ENCODE results near the gene CSF1R. TPM values are rescaled to one million over a fixed set of nuclear protein-coding genes. Genes with fewer than 3 reads are reported as not detected.
"Not testable (repeated sequence)": the region's sequence is repeated elsewhere in the genome, so short reads cannot be mapped to it uniquely, and the experiment has no call there.

Gene CSF1R
- total RNA-seq, 4 donors from 2014 or later, result 24.9 to 51.7 (median 31.5) TPM

GRCh38 chr5:150033334-150033733 lies 53.0 kb downstream of the CSF1R start:
- 97% methylated on average over 4 of the region's 4 CpGs for WGBS
- Histone ChIP-seq H3K27me3 (no peaks in the 10 kb centered on the region), H3K27ac (replicated peaks in 1 of 4) (no peak overlapping the region), H3K4me3 (no peak overlapping the region), H3K4me1 (peaks cover 0 to 5% (median 3%) of the 10 kb centered on the region in 4 donors), H3K36me3 (peaks cover 62 to 98% (median 86%) of the 10 kb centered on the region in 4 donors), H3K9me3 (no peaks in the 10 kb centered on the region)
- TF ChIP-seq EP300 (IDR thresholded peaks at IDR 0.05) (no peak), CTCF (IDR thresholded peaks at IDR 0.05) (no peak), POLR2A (IDR thresholded peaks at IDR 0.05; ENCODE audit: low read depth) (no peak), POLR2AphosphoS5 (IDR thresholded peaks at IDR 0.05) (no peak)
- intact Hi-C loops (cut with DNase I), result no loop called here
- DNase-seq (ENCODE audit: extremely low spot score), result no peak

GRCh38 chr5:150028047-150028446 lies 58.3 kb downstream of the CSF1R start:
- WGBS, result 60% methylated on average over 1 of the region's 1 CpG
- intact Hi-C loops (cut with DNase I); DNase-seq (ENCODE audit: extremely low spot score); H3K27me3 ChIP-seq; H3K27ac ChIP-seq (replicated peaks in 1 of 4); H3K9me3 ChIP-seq; H3K4me3 ChIP-seq: not testable (repeated sequence)
- Histone ChIP-seq H3K4me1 (peaks cover 0 to 18% (median 14%) of the 10 kb centered on the region in 4 donors), H3K36me3 (peaks cover 47 to 90% (median 81%) of the 10 kb centered on the region in 4 donors)

- H3K27me3 ChIP-seq, result no peaks in the 10 kb centered on the region
- intact Hi-C loops (cut with DNase I), result no loop called here
- no peak overlapping the region for H3K27ac ChIP-seq (replicated peaks in 1 of 4)
- H3K4me3 ChIP-seq, result no peak overlapping the region
- TF ChIP-seq POLR2AphosphoS5 (IDR thresholded peaks at IDR 0.05) (no peak), CTCF (IDR thresholded peaks at IDR 0.05) (no peak), POLR2A (IDR thresholded peaks at IDR 0.05; ENCODE audit: low read depth) (no peak), EP300 (IDR thresholded peaks at IDR 0.05) (no peak)
- peaks cover 34 to 79% (median 68%) of the 10 kb centered on the region in 4 donors for H3K36me3 ChIP-seq
- no peaks in the 10 kb centered on the region for H3K9me3 ChIP-seq
- no peak for DNase-seq (ENCODE audit: extremely low spot score)
- WGBS, result 80% methylated on average over 4 of the region's 4 CpGs
- peaks cover 12 to 31% (median 27%) of the 10 kb centered on the region in 4 donors for H3K4me1 ChIP-seq
Observed at GRCh38 chr5:150026682-150027172, 59.6 kb downstream of the CSF1R start.

- Histone ChIP-seq H3K36me3 (peaks cover 21 to 72% (median 63%) of the 10 kb centered on the region in 4 donors), H3K9me3 (no peaks in the 10 kb centered on the region), H3K4me1 (peaks cover 23 to 42% (median 33%) of the 10 kb centered on the region in 4 donors), H3K27me3 (no peaks in the 10 kb centered on the region), H3K4me3 (no peak overlapping the region), H3K27ac (replicated peaks in 1 of 4) (peak overlapping the region; percentile 20 to 45 (median 34))
- no peak for DNase-seq (ENCODE audit: extremely low spot score)
- 71% methylated on average over 8 of the region's 9 CpGs for WGBS
- no peak for TF ChIP-seq POLR2A (IDR thresholded peaks at IDR 0.05; ENCODE audit: low read depth)
- no peak for TF ChIP-seq EP300 (IDR thresholded peaks at IDR 0.05)
- TF ChIP-seq CTCF (IDR thresholded peaks at IDR 0.05), result no peak
- TF ChIP-seq POLR2AphosphoS5 (IDR thresholded peaks at IDR 0.05), result no peak
- intact Hi-C loops (cut with DNase I), result no loop called here
Observed at GRCh38 chr5:150024346-150024984, 61.9 kb downstream of the CSF1R start.

- no peak for DNase-seq (ENCODE audit: extremely low spot score)
- Histone ChIP-seq H3K4me3 (no peak overlapping the region), H3K4me1 (peaks cover 23 to 42% (median 33%) of the 10 kb centered on the region in 4 donors), H3K9me3 (no peaks in the 10 kb centered on the region), H3K36me3 (peaks cover 23 to 82% (median 71%) of the 10 kb centered on the region in 4 donors), H3K27ac (replicated peaks in 1 of 4) (peak overlapping the region in 2 of 4 donors; percentile 18 to 47), H3K27me3 (no peaks in the 10 kb centered on the region)
- intact Hi-C loops (cut with DNase I), result no loop called here
- TF ChIP-seq POLR2A (IDR thresholded peaks at IDR 0.05; ENCODE audit: low read depth), result no peak
- no peak for TF ChIP-seq CTCF (IDR thresholded peaks at IDR 0.05)
- no peak for TF ChIP-seq EP300 (IDR thresholded peaks at IDR 0.05)
- TF ChIP-seq POLR2AphosphoS5 (IDR thresholded peaks at IDR 0.05), result no peak
- 91% methylated on average over 1 of the region's 1 CpG for WGBS
Observed at GRCh38 chr5:150023136-150023535, 63.2 kb downstream of the CSF1R start.

Measured in esophagus muscularis mucosa (tissue), 4 donors.